OCI-M1 (cell line): Measurements from ENCODE around the gene PTGIR.

Experiments
- DNase-seq: peaks from one replicate; lab custom pipeline; 2025; lab: John Stamatoyannopoulos, UW

The PTGIR gene, protein sequence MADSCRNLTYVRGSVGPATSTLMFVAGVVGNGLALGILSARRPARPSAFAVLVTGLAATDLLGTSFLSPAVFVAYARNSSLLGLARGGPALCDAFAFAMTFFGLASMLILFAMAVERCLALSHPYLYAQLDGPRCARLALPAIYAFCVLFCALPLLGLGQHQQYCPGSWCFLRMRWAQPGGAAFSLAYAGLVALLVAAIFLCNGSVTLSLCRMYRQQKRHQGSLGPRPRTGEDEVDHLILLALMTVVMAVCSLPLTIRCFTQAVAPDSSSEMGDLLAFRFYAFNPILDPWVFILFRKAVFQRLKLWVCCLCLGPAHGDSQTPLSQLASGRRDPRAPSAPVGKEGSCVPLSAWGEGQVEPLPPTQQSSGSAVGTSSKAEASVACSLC

DNA sequence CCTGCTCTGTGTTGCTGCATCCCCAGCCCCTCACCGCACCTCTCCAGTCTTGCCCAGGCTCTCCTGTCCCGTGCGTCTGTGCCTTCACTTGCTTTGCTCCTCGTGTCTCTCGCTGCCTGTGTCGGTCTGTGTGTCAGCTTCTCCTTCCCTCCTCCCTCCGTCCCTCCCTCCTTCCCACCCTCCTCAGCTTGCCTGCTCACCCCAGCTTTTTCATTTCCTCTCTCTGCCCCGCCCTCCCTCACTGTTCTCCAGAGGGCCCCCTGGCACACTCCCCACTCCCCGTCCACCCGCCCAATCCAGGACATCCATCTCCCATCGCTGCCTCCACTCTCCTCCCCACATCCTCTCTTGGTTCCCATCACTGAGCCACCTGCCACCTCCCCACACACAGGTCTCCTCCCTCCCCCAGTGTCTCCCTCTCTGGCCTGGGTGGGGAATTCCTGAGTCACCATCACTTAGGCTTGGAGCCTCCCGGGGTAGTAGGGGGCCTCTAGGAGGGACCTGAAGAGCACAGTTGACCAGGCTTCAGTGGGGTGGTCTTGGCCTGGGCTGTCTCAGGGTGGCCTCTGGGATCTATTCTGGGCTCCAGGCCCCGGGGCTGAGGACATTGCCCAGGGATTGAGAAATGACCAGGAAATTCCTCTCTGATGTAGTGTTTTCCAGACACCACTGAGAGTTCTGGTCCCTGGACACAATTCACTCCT lies at the start of gene PTGIR:
Gene PTGIR, minus strand, starts transcription at position 132 of the 704 bp plus-strand sequence. CDS start 864 bp downstream, outside the sequence.
- DNase-seq, result no peak

DNA sequence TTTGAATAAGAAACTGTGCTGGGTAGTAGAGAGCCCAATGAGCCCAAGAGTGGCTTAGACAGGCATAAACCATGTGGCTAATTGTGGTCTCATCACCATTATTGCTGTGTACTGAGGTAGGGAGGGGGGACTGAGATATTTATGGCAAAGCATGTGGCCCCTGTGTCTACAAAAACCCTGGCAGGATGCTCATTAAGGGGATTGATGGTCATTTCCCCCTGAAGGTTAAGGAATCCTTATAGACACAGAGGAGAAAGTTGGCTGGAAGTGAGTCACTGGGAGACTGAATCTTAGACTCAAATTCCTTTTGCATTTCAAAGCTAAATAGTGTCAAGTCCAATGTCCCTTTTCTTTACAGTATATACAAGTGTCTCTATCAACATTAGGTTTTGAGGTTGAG lies 45.9 kb upstream of the PTGIR start:
- DNase-seq, result no peak

DNA sequence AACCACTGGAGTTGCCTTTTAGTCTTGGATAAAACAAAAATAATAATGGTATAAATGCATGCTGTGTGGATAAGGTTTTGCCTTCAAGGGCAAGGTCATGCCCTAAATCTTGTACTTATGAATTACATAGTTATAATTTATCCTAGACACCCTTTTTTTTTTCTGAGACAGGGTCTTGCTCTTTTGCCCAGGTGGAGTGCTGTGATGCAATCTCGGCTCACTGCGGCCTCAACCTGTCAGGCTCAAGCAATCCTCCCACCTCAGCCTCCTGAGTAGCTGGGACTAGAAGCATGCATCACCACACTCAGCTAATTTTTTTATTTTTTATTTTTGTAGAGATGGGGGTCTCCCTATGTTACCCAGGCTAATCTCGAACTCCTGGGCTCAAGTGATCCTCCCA lies 43.8 kb upstream of the PTGIR start:
- no peak for DNase-seq

DNA sequence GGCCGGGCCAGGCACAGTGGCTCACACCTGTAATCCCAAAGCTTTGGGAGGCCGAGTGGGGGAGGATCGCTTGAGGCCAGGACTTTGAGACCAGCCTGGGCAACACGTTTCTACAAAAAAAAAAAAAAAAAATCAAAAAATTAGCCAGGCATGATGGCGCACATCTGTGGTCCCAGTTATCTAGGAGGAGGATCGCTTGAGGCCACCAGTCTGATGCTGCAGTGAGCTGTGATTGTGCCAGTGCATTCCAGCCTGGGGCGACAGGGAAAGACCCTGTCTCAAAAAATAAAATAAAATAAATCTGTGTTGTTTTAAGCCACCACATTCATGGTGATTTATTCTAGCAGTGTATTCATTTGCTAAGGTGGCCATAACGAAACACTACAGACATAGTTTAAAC lies 40.2 kb upstream of the PTGIR start:
- no peak for DNase-seq

DNA sequence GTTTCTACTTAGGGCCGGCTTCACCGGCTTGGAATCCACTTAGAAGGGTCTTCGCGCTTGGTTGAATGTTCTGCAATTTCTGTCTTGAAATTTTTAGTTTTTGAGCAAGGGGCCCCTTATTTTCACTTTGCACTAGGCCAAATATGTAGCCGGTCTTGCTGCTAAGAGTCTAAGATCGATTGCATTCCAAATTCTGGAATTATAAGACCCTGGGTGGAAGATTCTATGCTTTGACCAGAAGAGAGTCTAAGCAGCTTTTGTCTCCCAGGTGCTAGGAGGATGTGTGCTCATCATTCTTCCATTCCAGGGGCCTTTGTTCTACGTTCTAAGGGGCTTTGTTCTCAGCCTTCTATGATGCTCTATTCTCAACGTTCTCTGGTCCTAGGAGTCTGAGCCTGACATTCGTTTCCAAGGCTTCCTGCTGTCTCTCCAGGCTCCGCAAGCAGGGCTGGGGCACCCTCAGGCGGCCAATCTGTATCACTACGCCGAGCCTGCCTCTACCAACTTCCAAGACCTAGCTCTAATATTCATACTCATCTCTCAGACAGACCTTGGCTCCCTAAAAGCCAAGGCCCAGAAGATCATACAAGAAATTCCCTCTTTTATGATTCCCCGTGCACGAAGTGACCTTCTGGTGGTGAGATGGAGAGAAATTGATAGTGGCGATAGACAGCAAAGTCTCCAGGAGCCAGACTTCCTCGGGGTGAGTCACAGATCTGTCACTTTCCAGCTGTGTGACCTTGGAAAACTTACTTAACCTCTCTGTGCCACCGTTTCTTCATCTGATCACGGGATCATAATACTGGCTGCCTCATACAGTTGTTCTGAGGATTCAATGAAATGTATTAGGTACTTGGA lies 37.1 kb upstream of the PTGIR start:
- peak; percentile 93 for DNase-seq

DNA sequence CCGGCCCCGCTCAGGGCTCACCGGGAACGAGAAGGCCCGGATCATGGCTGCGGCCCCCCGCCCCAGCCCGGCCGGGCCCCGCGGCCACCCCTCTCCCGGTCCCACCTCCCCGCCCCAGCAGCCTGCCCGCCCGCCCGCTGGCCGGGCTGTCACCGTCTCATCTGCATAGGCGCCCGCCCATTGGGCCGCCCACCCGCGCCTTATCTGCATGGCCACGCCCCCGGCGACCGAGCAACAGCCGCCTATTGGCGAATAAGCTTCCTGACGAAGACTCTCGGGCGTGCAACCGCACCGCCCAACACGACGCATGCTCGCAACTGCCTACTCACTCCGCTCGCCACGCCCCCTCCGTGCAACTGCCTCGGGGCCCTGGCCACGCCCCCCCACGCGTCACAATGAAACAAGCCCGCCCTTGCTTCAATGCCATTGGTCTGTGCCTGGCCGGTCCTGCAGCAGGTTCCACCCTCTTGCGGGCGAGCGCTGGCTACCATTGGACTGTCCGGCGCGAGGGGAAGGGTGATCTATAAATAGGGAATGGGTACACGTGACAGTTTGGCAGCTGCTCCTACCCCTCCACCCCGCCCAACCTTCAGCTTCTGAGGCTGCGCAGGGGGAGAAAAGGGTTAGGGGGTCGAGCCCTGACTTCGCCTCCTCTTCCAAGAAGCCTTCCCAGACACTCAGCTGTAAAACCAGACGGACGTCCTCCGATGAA lies 36.3 kb upstream of the PTGIR start, which contains the start of gene DACT3:
Gene DACT3, minus strand, starts transcription at position 163 of the 712 bp plus-strand sequence. Its CDS starts 118 bp downstream, at position 45.
- peak; percentile 100 for DNase-seq

DNA sequence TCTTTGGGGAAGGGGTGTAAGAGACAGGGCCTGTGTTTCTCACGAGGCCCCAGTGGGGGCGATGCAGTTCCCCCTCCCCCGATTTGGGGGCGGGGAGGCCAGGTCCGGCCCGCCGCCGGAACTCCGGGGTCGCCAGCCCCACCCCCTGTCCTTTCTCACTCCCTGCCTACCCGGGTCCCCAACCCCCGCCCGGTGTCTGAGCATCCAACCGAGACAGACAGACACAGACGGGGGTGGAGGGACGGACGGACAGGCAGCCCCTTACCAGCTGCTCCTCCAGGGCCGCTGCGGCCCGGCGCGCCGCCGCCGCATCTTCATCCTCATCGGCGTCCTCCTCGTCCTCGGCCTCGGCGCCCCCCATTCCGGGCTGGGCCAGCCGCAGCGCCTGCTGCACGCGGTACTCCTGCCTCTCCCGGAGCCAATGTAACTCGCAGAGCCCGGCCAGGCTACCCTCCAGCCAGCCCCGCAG lies 35.7 kb upstream of the PTGIR start:
- DNase-seq, result no peak

DNA sequence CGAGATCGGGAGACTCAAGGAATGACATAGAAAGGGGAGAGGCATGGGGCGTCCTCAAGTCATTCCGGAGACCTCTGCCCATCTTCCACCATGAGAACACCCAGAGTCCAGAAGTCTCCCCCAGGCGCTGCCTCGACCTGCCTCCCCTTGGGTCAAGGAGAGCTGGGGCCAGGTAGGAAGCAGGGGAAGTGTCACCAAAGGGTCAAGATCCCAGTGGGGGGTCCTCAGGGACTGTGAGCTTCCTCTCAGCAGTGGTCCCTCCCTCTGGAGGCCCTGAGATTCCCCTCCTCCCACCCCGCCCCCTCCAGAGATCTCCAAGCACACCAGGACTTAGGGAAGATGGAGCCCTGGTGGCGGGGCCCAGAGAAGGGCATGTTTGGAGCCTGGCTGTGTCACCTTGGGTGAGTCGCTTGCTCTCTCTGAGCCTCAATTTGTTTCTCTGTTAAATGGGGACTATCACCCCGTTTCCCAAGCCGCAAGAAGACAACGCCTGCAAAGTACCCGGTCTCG lies 35.2 kb upstream of the PTGIR start:
- DNase-seq, result no peak

DNA sequence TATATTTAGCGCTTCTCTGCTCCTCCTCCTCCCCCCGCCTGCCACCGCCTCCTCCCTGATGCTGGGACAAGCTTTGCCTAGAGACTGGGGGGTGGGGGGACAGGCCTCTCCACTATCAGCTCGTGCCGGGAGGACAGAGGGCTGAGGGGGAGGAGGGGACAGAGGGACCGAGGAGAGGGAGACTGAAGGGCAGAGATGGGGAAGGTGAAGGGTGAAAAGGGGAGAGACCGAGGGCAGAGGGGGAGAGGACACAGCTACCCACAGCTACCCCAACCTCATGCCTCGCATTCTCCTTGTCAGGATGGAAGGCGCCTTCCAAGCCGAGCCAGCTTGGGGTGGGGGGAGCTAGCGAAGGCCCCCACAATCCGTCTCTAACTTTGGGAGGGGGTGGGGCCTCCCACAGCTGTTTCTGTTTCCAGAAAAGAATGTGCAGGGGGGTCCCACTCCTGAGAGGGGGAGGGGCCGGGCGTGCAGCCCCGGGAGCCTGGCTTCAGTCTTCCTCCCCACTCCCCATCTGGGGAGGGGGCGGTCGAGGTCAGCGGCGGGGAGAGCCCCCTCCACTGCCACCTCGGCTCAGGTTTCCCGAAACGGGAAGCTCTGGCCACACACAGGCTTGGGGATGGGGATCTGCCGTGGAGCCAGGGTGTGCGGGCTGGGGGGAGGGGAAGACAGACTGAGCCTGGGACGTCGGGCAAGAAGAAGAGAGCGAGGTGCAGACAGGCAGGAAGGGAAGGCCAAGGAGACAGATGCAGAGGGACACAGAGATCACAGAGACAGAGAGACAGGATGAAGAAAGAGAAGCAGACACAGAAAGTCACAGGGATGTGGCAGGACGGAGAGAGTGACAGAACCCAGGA lies 34.5 kb upstream of the PTGIR start:
- DNase-seq, result peak; percentile 76

DNA sequence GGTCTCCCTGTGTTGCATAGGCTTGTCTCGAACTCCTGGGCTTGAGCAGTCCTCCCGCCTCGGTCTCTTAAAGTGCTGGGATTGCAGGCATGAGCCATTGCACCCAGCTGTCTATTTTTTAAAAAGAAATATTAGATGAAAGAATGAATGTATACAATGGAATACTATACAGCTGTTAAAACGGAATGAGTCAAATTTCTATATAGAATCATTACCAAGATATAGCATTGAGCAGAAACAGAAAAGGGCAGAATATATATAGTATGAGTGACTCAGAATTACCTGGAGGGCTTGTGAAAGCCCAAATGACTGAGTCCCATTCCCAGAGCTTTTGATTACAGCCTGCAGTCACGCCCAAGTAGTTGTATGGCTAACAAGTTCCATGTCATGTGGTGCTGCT lies 31.7 kb upstream of the PTGIR start:
- no peak for DNase-seq

DNA sequence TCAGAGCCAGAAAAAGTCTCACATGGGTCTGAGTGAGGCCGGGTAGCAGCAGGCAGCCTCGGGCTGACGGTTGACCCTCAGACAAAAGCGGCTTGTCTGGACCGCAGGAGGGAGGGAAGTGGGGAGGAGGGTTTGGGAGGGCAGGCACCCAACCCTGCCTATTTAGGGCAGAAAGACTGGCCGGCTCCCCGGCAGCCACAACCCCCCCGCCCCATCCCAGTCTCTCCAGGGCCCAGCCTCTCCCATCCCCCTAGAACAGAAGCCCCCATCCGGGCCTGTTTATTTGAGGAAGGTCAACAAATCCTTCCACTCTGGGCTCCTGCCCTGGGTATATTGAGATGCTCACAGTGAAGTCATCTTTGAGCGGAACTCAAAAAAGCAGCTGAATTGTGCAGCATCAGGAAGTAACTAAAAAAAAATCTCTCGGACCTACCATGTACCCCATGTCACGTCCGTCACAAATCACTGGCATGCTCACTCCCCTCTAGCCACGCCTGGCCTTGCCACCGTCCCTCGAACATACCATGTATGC lies 29.8 kb upstream of the PTGIR start:
- DNase-seq, result no peak

DNA sequence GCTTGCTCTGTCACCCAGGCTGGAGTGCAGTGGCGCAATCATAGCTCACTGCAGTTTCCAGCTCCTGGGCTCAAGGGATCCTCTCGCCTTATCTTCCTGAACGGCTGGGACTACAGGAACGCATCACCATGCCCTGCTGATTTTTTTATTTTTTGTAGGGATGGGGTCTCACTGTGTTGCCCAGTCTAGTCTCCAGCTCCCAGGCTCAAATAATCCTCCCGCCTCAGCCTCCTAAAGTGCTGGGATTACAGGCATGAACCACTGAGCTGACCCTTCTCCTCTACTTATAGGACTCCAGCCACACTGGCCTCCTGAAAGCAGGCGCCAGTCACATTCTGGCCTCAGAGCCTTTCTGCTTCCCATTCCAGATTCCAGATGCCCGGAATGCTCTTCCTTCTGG lies 25.6 kb upstream of the PTGIR start:
- DNase-seq, result no peak

DNA sequence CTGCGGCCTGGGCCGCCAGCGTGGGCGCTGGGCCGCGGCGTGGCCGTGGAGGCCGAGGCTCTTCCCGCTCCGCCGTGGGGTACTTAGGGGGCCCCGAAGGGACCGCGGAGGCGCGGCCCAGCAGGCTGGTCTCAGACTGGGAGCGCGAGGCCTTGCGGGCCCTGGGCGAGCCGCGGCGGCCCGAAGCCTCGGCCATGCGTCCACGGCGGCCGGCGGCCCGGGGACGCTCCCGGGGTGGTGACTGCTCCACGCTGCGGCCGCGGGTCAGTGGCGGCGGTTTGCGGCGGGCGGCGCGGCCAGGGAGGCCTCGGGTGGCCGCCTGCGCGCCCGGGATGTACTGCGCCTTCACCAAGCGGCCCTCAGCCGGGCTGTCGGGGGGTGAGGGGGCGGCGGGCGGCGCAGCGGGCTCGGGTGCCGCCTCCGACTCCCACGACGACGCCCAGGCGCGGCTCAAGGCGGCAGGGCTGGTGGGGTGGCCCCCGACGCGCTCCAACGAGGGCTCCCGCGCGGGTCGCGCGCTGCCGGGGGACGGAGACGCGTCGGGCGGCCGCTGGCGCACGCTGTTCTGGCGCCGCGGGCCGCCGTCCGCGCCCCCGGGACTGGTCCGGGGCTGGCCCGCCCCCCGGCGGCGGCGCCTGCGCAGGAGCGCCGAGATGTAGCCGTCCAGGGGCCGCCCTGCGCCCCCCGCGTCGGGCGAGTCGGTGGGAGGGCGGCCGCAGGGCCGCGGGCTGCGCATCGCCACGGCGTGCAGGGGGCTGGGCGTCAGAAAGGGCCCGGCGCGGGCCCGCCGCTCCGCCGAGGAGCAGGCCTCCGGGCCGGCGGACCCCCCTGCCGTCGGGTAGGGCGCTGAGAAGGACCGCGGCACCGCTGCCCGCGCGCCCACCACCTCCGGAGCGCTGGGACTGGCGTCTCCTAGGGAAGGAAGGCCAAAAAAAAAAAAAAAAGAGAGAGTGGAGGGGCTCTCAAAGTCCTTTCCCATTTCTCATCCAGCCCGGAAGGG lies 24.4 kb upstream of the PTGIR start:
- no peak for DNase-seq

DNA sequence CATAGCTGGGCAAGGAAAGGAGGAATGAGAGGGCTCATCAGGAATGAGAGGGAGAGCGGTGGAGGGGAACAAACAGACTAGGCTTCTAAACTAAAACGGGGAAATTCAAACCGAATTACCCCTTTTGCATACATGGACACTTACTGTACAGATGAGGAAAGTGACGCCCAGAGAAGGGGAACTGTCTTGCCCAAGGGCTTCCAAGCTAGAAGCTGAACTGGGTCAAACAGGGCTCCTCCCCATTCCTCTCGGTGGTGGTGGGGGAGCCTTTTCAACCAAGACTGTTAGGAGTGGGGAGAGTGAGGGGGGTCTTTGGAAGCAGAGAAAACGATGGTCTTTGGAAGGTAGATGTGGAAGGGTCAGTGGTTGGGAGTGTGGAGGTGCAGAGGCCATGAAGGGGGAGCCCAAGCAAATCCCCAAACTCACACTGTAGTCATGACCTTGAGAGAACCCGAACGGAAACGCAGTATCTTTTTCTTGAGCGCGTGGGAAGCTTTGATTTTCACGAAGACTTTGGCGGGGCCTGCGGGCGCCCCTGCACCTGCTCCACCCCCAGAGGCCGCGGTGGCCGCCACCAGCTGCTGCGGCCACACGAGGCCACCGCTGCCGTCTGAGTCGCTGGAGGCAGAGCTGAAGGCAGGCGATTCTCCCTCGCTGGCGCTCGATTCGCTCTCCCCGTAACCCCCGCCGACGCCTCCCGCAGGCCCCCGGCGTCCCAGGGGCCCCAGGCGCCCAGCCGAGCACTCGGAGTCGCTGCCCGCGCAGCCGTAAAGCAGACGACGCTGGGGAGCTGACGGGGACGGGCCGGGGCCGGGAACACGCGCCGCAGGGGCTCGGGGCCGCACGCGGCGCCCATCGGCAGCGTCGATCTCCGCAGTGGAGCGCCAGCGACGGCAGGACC lies 23.4 kb upstream of the PTGIR start:
- DNase-seq, result no peak

DNA sequence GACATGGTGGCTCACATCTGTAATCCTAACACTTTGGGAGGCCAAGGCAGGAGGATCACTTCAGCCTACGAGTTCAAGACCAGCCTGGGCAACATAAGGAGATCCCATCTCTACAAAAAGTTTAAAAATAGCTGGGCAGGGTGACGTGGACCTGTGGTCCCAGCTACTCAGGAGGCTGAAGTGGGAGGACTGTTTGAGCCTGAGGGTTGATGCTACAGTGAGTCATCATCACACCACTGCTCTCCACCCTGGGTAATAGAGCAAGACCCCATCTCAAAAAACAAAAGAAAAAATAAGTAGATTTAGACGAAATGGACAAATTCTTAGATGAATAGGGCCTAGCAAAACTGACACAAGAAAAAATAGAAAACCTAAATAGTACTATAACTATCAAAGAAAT lies 21.5 kb upstream of the PTGIR start:
- no peak for DNase-seq

DNA sequence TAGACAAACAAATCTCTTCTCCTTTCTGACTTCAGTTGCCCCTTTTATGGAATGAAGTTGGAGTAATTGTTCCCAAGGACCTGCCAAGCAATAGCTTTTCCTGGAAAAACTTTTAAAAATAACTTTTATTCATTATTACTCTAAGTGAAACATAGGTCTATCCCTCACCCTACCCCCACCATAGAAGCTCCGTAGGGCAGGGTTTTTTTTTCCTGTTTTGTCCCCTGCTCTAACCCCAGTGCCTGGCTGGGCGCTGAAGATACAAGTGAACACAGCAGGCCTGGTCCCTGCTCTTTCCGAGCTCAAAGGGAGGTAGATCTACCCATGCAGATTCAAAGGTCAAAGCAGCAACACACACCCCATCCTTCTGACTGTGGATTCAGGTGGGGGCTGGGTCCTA lies 19.8 kb upstream of the PTGIR start:
- no peak for DNase-seq

DNA sequence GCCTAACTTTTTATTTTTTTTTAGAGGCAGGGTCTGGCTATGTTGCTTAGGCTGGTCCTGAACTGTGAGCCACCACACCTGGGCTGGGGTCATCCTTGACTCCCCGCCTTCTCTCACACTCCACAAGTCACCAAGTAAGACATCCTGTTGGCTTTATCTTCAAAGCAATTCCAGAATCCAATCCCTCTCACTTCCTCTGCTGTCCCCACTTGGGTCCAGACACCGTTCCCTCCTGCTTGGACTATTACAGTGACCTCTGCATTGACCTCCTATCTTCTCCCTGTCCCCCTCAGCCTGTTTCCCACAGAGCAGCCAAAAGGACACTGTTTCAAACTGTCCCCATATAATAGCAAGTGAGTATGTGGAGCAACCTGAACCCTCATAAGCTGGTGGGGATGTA lies 15.8 kb upstream of the PTGIR start:
- no peak for DNase-seq
